OCI-LY7 (cell line): ENCODE results near the gene GPC3.

Experiments used
- CTCF ChIP-seq: fragments of 200-600 bp; sonication (generic); conservative IDR thresholded peaks from 2 replicates; pipeline ENCODE4 v1.5.1; 2014; ENCODE audit warnings: mild to moderate bottlenecking, antibody characterized with exemption, low read length, moderate library complexity, mixed read lengths
- EZH2phosphoT487 ChIP-seq: fragments of 200-600 bp; sonication (generic); IDR thresholded peaks from 2 replicates; pipeline ENCODE4 v1.6.1; 2018; ENCODE audit warnings: low read depth, borderline replicate concordance, mild to moderate bottlenecking, mixed run types, antibody characterized with exemption, low read length, moderate library complexity, mixed read lengths

GRCh38 chrX:133749951-133750350 is 235.4 kb downstream of the GPC3 start:
- TF ChIP-seq CTCF = no peak
- no peak for TF ChIP-seq EZH2phosphoT487
